NAMALWA (cell line): ENCODE measurements around the gene MAB21L4.

Experiments used
- DNase-seq: peaks from one replicate; pipeline ENCODE4 v3.0.0-alpha.2; 2015; ENCODE audit warnings: low spot score

Gene MAB21L4

DNA sequence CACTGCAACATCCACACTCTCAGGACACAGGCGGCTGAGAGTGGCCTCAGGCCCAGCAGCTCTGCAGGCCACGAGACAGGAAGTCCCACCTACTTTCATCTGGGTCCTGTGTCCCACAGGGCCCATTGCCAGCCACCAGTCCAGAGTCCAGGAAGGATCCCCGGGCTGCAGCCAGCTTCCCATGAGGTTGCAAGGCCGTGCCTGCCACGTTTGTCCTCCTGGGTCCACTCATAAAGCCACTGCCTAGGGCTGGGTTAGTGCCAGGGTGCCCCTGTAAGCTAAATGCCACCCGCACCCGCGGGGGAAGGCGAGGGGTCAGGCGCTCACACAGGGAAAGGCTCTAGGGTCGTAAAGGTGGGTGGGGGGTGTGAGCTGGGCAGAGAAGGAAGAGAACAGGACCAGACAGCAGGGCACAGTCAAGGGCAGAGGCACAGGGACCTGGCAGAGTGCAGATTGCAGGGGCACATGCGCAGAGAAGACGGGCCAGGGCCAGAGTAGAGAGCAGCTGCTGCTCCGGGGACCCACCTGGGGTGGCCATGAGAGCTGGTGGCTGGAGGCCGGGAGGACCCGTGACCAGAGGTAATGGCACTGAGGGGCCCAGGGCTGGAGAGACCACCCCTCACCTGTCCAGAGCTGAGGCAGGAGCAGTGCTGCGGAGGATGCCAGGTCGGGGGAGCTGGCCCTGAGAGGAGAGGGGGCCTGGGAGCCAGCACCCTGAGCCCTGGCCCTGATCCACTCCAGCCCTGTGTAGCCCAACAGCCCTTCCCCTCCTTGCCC, 19.3 kb downstream of the MAB21L4 start:
- DNase-seq: no peak

DNA sequence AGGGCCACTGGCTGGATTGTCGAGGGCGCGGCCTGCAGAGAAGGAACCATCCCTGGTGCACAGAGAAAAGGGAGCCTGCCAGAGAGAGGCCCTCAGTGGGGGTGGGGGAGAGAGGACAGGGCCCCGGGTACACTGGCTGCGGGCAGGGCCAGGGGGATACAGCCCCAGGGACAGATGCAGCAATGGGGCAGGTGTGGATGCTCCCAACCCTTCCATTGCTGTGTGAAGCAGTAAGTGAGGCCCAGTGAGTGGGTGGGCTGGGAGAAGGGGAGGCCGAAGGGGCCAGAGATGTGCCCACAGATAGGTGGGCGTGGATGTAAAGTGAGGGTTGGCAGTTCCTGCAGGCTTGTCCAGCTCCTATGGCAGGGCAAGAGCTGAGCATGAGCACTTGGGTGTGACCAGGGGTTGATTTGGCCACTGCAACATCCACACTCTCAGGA, 19.9 kb downstream of the MAB21L4 start:
- DNase-seq: no peak

DNA sequence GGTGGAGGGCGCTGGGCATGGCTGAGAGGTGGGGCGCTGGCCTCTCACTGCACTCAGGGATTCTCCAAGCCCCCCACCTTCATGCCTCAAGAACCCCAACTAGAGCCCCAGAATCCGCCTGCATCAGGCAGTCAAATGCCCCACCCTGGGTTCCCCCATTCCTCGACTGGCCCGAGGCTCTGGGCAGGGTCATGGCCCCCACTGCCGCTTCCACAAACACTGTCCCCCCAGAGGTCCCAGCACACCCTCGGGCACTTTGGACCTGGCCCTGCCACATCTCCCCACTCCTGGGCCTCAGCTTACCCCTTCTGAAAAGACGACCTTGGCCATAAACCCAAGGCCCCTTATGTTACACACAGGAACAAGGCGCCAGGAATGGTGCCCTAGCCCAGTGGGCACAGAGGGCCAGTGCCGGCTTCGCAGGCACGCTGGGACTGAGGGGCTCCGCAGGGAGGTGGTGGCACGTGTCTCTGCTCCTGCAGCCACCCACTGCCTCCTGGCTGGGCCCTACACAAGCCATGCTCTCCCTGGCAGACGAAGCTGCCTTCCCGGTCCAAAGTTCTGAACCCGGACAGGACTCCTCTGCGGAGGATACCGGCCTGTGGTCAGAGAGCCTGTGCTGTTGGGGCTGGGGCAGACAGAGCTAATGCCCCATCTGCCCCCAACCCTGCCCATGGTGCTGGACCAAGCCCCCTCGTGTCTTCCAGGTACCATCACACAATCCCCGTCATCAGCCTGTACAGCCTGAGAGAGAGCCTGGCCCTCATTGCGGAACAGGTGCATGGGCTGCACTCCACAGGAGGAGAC, 20.5 kb downstream of the MAB21L4 start:
- DNase-seq: no peak

DNA sequence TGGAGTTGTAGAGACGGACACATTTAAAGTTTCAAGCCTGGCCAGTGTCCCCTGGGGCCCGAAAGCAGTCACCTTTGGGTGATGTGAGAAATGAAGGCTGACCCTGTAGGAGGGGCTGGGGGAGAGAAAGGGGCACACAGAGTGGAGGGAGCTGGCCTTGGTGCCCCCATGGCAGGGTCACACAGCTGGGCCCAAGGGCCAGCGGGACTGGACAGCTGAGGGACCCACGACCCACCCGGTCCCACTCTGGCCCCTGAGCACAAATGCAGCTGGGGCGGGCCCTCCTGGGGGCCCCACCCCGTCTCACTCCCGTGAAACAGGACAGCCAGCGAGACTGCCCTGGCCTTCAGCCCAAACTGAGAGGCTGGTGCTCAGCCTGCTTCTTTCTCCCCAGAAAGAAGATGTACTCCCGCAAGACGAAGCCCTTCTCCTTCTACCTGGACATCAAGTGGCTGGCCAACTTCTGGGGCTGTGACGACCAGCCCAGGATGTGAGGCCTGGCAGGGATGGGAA, 21.2 kb downstream of the MAB21L4 start:
- no peak for DNase-seq

DNA sequence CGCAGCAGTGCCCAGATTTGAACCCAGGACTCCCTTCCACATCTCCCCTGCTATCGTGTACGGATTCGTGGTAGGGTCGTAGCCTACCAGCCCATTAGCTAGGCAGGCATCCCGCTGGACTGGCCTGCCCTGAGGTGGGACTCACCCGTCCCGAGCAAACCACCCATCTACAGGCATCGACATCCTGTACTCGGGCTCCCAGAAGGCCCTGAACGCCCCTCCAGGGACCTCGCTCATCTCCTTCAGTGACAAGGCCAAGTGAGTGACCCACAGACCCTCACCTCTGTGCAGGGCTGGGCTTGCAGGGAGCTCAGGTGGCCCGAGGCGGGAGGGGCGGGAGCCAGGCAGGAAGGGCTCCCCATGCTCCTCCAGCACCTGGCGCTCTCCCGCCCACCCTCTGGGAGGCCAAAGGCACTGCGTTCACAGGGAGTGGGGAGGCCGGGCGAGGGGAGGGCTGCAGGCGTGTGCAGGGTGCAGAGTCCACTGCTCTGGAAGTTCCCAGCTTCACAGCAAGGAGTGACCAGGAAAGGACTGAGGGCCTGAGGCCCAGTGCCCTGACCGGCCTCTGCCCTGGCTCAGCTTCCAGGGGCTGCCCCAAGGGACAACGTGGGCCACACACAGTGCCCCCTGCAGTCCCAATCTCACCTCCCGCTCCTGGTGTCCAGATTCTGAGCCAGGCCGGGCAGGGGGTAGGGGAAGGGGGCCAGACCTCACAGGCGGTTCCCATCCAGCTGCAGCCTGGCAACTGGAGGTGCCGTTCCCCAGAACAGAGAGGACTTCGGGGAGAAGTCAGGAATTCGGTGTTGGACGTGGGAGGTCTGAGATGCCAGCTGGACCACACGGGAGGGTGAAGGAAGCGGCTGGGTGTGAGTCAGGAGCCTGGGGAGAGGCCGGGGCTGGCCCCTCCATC, 21.9 kb downstream of the MAB21L4 start:
- DNase-seq: no peak

DNA sequence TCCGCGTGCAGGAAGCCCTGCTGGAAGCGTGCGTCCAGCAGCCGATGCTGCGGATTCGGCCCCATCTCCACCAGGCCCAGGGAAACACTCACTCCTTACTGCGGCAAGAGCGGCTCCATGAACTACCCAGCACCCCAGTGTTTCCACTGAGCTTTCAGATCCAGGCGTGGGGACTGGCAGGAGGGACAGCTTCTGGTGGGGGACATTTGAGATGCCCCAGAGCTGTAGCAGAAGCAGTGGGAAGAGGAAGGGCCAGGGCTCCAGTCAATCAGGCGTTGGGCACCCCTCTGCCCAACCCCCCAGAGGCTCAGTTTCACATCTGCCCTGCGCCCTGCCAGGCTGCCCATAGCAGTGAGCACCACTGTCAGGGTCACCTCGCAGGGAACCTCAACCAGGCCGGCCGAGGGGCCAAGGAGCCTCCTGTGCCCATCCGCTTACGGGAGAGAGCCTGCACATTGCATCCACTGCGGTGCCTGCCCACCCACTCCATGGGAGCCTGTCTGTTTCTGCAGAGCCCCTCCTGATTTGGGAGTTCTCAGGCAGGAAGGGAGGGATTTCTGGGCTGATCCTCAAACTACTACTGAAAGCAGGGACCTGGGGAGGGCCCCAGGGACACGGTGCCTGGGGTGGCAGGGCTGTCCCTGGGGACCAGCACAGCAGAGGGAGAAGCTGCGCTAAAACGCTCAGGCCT, 22.7 kb downstream of the MAB21L4 start:
- no peak for DNase-seq

DNA sequence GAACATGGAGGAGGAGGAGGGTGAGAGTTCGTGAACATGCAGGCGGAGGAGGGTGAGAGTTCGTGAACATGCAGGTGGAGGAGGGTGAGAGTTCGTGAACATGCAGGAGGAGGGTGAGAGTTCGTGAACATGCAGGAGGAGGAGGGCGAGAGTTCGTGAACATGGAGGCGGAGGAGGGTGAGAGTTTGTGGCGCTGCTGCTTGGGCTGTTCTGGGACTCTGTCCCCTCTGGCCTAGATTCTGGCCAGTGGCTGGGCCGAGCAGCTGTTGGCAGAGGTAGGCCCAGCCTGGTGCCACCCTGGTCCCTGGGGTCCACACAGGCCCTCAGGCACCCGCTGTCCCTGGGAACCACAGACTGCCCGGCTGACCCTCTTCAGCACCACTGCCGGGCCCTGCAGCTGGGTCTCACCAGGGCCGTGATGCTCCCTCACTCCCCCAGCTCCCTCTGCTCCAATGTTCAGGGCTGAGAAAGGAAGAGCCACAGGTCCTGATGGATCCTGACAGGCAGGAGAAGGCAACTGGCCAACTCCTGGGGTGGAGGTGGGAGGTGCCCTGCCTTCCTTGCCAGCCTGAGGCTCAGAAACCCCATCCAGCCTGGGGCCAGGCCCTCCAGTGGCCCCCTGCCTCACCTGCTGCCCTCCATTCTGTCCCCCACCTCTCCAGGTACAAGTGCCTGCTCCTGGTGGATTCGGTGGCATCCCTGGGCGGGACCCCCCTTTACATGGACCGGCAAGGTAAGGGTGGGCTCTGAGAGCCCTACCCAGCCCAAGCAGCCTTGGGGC, 23.4 kb downstream of the MAB21L4 start:
- DNase-seq: no peak

DNA sequence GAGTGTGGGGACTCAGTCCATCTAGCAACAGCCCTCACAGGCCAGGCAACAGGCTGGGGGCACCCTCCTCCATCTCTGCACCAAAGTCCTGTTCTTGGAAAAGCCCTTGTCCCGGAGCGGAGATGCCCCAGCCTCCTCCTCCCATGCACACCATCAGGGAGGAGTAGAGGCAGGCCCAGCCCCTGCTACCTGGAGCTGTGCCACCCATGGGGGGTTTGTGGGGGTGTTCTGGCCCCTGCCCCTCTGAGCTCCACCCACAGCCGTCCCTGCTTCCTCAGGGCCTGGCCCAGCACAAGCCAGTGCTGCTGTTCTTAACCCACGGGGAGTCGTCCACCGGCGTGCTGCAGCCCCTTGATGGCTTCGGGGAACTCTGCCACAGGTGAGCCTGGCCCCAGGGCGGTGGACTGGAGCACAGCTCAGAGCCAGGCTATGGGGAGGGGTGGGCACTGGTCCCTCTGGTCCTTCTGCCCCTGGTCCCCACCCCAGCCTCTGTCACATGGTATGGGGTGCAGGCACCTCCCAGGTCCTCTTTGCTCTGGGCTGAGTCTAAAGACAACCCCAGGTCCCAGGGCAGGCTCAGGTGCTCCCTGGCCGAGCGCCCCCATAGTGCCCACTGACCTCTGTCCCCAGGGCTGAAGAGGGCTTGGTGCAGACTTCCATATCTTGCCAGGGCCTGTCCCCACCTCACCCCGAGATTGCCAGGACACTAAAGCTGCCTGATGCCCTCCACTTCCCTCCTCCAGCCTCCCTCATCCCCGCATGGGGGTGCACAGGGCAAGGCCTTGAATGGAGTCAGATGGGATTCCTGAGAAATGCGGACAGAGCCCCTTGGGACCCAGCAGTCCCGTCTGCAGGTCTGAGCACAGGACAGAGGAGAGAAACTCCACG, 24.6 kb downstream of the MAB21L4 start:
- no peak for DNase-seq

DNA sequence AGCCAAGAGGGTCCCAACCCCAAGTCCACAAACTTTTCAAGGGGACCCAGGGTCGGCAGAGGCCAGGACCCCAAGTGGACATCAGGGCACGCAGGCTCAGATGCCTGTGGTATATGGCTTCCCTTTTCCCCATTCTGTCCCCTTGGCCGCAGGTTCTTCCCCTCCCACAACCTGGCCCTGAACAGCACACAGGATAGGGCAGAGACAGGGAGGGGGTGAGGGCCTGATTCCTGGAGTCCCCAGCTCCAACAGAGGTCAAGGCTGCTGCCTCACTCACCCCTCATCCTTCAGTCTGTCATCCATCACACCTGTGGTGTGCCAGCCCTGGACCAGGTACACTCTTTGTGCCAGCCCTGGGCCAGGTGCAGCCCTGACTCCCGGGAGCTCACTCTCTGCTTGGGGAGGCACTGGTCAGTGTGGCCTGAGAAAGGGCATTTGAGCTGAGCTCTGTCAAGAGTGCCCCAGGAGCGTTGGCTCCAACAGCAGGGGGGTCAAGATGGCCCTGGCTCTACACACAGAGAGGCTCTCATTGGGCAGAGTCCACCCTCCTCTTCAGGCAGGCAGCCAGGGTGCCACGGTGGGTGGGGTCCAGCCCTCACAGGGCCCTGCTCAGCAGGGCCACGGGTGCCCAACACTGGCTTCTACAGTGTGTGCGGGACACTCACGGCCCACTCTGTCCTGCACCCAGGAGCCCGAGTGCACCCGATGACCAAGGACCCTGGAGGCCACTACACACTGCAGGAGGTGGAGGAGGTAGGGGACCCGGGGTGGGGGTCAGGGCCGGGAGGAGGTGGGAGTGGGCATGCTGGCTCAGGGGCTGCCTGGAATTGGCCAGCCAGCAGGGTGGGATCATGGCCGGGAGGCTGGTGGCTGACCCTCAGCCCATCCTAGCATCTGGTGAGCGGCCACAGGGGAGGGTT, 25.7 kb downstream of the MAB21L4 start:
- DNase-seq: no peak

DNA sequence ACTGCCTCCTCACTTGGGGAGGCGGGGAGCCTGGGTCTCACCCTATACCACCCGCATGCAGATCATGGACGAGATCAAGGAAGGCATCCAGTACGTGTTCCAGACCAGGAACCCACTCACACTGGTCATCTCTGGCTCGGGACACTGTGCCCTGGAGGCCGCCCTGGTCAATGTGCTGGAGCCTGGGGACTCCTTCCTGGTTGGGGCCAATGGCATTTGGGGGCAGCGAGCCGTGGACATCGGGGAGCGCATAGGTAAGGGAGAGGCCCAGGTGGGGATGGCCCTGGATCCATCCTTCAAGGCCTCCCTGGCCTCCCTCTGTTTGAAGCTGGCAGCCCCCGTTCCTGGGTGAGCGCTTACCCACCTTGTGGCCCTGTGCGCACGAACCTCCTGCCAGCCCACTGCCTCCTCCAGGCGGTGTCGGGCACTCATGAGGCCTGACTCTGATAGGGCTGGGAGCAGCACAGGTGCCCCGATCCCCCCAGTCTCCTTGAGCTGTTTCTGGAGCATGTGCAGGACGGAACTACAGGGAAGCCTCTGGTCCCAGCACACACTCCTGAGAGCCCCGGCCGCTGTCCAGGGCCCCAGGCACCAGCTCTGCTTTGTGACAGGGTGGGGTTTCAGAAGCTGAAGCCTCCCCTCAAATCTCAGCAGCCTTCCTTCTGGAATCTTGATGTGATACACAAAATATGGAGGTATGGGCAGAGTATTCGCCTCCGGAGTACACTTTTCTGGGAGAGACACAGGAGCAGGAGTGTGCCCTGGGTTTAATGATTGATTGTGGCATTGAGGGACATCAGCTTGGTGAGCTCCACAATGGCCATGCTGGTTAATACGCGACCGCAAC, 26.6 kb downstream of the MAB21L4 start:
- no peak for DNase-seq

DNA sequence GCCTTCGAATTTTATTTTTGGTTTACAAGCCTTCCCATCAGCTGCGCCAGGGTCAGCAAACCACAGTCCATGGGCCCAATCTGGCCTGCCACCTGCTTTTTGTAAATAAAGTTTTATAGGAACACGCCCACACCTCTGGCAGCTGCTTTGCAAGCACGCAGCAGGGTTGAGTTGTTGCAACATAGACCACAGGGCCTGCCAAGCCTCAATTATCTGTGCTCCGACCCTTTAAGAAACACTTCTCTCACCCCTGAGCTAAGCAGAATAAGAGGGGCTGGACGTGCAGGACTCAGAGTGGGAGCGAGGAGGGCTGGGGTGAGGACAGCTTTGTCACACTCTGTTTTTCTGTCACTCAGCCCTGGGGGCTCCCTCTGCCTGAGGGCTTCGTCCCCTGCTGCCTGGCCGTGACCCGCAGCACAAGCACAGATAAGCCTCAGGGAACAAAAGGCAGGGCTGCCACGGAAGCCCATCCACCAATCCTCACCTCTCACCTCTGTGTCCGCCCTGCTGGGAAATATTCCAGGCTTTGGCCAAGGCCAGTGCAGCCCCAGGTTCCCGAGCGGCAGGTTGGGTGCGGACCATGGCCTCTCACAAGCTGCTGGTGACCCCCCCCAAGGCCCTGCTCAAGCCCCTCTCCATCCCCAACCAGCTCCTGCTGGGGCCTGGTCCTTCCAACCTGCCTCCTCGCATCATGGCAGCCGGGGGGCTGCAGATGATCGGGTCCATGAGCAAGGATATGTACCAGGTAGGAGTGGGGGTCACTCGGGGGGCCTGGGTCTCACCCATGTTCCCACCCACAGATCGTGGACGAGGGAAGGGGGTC, 27.5 kb downstream of the MAB21L4 start, which contains the start of gene AGXT:
AGXT (plus strand) TSS at position 539 of the 823 bp plus-strand sequence; CDS start at position 581, 42 bp downstream.
- DNase-seq: no peak

DNA sequence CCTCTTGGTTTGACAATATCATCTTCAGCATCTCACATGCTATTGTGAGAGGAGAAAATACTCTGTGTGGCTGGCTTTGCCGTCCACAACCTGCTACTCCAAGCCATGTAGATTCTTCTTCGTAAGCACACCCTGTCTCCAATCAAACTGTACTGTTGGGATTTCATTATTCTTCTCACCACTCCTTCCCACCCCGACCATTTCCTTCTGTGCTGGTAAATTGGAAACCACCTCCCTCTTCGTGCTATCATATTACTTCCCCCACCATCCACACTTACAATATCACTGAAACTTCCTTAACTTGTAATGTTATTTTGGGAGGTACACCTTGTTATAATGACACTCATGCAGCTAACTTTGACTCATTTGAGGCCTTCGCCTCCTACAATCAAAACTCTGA, 30.6 kb downstream of the MAB21L4 start:
- no peak for DNase-seq

DNA sequence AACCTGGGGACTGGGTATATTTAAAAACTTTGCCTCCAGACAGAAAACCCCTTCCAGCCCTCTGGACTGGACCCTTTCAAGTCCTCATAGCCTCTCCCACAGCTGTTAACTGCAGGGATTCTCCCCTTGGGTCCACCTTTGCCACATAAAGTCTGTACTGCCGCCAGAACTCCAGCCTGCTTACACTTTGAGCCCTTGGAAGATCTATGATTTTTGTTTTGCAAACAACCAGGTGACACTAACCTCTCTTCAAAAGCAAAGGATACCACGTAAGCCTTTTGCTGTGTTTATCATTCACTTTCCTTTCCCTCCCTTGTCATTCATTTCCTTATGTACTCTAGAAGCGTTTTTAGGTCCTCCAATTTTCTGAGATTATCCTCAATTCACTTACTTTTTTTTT, 31.5 kb downstream of the MAB21L4 start:
- DNase-seq: no peak

DNA sequence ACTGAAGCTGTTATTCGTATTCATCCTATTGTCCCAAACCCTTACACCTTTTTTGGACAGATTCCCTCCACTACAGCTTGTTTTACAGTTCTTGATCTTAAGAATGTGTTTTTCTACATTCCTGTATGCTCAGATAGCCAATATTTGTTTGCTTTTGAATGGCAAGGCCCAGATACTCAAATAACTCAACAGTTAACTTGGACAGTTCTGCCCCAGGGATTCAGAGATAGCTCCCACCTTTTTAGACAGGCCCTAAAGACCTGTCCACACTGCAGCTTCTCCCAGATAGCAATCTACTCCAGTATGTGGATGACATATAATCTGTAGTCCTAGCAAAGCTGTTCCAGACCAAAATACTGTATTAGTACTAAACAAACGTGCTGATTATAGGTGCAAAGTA, 34.4 kb downstream of the MAB21L4 start:
- no peak for DNase-seq

DNA sequence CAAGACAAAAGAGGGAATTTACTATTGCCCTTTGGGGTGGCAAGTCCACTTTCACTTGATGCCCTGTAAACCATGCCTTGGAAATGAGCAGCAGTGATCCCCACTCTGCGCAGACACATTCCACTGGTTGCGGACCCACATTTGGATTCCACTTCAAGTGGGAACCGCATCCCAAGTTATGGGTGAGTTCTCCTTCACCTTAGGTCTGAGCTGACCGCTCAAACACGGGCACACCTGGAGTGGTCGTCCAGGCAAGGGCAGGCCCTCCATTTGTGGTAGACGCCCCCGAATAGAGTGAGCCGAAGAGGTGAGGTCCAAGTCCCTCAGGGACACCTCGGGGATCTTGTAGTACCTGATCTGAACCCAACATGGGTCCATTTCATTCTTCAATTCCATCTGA, 37.1 kb downstream of the MAB21L4 start:
- DNase-seq: no peak

DNA sequence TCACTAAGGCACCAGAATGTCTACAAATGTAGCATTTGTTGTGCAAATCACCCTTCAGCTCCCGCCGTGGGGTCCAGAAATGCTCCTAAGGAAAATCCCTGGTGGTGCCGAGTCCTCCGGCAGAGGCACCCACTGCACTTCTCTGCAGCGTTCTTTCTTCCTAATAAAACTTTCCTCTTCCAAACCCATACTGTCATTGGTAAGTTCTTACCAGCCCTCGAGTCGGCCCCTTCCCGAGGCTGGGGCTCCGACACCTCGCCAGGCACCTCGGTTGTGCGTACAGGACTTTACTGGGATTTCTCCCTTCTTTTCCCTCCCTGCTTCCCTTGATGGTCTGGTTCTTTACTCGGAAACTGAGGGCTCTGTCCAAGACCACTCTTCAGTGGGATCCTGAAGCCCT, 37.6 kb downstream of the MAB21L4 start:
- DNase-seq: no peak
